ENCODE results near the gene TMEM204. TPM values are rescaled to one million over a fixed set of nuclear protein-coding genes. Genes with fewer than 3 reads are reported as not detected.

The TMEM204 gene
- total RNA-seq, 2 donors from 2014 or later: 2.9 to 5.0 TPM

GRCh38 chr16:1546430-1546829 is 13.0 kb downstream of the TMEM204 start:
- intact Hi-C loops (cut with DNase I): no loop called here
- Histone ChIP-seq H3K27me3 (no peaks in the 10 kb centered on the region), H3K4me1 (peaks cover 5% of the 10 kb centered on the region), H3K9ac (ENCODE audit: low read depth in 2 of 2, low read length in 2 of 2) (peak overlapping the region in 1 of 2 donors; percentile 13), H3K4me3 (no peak overlapping the region), H3K36me3 (no peaks in the 10 kb centered on the region), H3K9me3 (no peaks in the 10 kb centered on the region), H3K27ac (no peak overlapping the region)
- DNase-seq: no peak
- no peak for TF ChIP-seq CTCF (IDR thresholded peaks at IDR 0.05)

- no peaks in the 10 kb centered on the region for H3K36me3 ChIP-seq
- TF ChIP-seq CTCF (IDR thresholded peaks at IDR 0.05): no peak
- intact Hi-C loops (cut with DNase I): no loop called here
- no peak for DNase-seq
- H3K27ac ChIP-seq: no peak overlapping the region
- H3K4me3 ChIP-seq: no peak overlapping the region
- H3K4me1 ChIP-seq: peaks cover 5% of the 10 kb centered on the region
- H3K9me3 ChIP-seq: no peaks in the 10 kb centered on the region
- H3K9ac ChIP-seq (ENCODE audit: low read depth in 2 of 2, low read length in 2 of 2): no peak overlapping the region
- no peaks in the 10 kb centered on the region for H3K27me3 ChIP-seq
These were observed 14.8 kb downstream of the TMEM204 start for GRCh38 chr16:1548233-1548632.

- H3K9ac ChIP-seq (ENCODE audit: low read depth in 2 of 2, low read length in 2 of 2): no peak overlapping the region
- no peaks in the 10 kb centered on the region for H3K27me3 ChIP-seq
- no peaks in the 10 kb centered on the region for H3K36me3 ChIP-seq
- no peak for DNase-seq
- no peak for TF ChIP-seq CTCF (IDR thresholded peaks at IDR 0.05)
- no peak overlapping the region for H3K27ac ChIP-seq
- intact Hi-C loops (cut with DNase I): no loop called here
- H3K9me3 ChIP-seq: no peaks in the 10 kb centered on the region
- H3K4me1 ChIP-seq: peaks cover 5% of the 10 kb centered on the region
- H3K4me3 ChIP-seq: no peak overlapping the region
These were observed 15.3 kb downstream of the TMEM204 start for GRCh38 chr16:1548727-1549126.

GRCh38 chr16:1550069-1550468 is 16.6 kb downstream of the TMEM204 start:
- TF ChIP-seq CTCF (IDR thresholded peaks at IDR 0.05): no peak
- Histone ChIP-seq H3K4me1 (peaks cover 5% of the 10 kb centered on the region), H3K27me3 (no peaks in the 10 kb centered on the region), H3K27ac (no peak overlapping the region), H3K9me3 (no peaks in the 10 kb centered on the region), H3K9ac (ENCODE audit: low read depth in 2 of 2, low read length in 2 of 2) (no peak overlapping the region), H3K4me3 (no peak overlapping the region), H3K36me3 (no peaks in the 10 kb centered on the region)
- intact Hi-C loops (cut with DNase I): no loop called here
- DNase-seq: no peak

GRCh38 chr16:1550696-1551095 is 17.2 kb downstream of the TMEM204 start:
- Histone ChIP-seq H3K9ac (ENCODE audit: low read depth in 2 of 2, low read length in 2 of 2) (no peak overlapping the region), H3K27me3 (no peaks in the 10 kb centered on the region), H3K36me3 (no peaks in the 10 kb centered on the region), H3K9me3 (no peaks in the 10 kb centered on the region), H3K27ac (no peak overlapping the region), H3K4me1 (no peaks in the 10 kb centered on the region), H3K4me3 (no peak overlapping the region)
- intact Hi-C loops (cut with DNase I): no loop called here
- no peak for TF ChIP-seq CTCF (IDR thresholded peaks at IDR 0.05)
- no peak for DNase-seq

GRCh38 chr16:1551166-1551565 is 17.7 kb downstream of the TMEM204 start:
- H3K9me3 ChIP-seq: no peaks in the 10 kb centered on the region
- intact Hi-C loops (cut with DNase I): no loop called here
- no peak overlapping the region for H3K27ac ChIP-seq
- H3K36me3 ChIP-seq: peaks cover 3% of the 10 kb centered on the region
- no peaks in the 10 kb centered on the region for H3K4me1 ChIP-seq
- H3K4me3 ChIP-seq: no peak overlapping the region
- DNase-seq: no peak
- no peaks in the 10 kb centered on the region for H3K27me3 ChIP-seq
- TF ChIP-seq CTCF (IDR thresholded peaks at IDR 0.05): no peak
- H3K9ac ChIP-seq (ENCODE audit: low read depth in 2 of 2, low read length in 2 of 2): no peak overlapping the region
